ENCODE measurements around the gene BMAL1. TPM values are rescaled to one million over a fixed set of nuclear protein-coding genes. Genes with fewer than 3 reads are reported as not detected.

The BMAL1 gene
- total and polyA plus RNA-seq, 2 donors (not counting 3 experiments of a cell fraction or from before 2014, with no cell fraction given), result 5.8 to 10.1 TPM

DNA sequence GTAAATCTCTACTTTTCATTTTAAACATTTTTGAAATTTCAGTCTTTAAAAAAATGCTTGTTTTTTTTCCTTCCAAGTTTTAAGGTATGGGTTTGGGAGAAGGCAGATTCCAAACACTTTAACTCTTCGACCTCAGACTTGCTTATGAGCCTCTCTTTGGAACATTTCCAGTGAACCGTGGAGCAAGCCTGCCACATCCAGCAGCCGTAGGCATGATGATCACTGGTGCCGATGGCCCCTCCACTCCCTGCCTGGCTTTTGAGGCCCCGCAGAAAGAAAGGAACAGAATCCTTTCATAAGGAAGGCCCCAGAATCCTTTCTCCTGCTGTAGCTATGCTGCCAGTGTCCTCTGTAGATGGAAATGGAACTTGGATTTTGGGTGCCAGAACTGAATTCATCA lies 50.7 kb downstream of the BMAL1 start:
- Histone ChIP-seq H4K20me1 (replicated peaks; ENCODE audit: control insufficient read depth, extremely low read depth, insufficient read depth, low read length) (no peaks in the 10 kb centered on the region), H2AFZ (ENCODE audit: low read depth, low read length) (no peak overlapping the region), H3K9me1 (replicated peaks; ENCODE audit: control insufficient read depth, extremely low read depth, insufficient read depth, low read length) (no peaks in the 10 kb centered on the region), H3K4me1 (ENCODE audit: control insufficient read depth, extremely low read depth, insufficient read depth, low read length) (peaks cover 7% of the 10 kb centered on the region), H3K27ac (ENCODE audit: insufficient read depth, low read depth, low read length) (no peak overlapping the region), H3K4me3 (replicated peaks in 1 of 3; ENCODE audit: insufficient read depth in 1 of 3, low read depth in 1 of 3, low read length in 3 of 3) (no peak overlapping the region), H3K36me3 (ENCODE audit: control insufficient read depth in 2 of 2, extremely low read depth in 1 of 2, insufficient read depth in 2 of 2, low read length in 2 of 2) (no peaks in the 10 kb centered on the region), H3K9ac (replicated peaks; ENCODE audit: extremely low read depth, insufficient read depth, low read length) (no peak overlapping the region), H3K79me2 (ENCODE audit: control insufficient read depth, insufficient read depth, low read length) (no peaks in the 10 kb centered on the region), H3K4me2 (ENCODE audit: insufficient read depth, low read length) (no peak overlapping the region), H3K27me3 (ENCODE audit: control insufficient read depth in 2 of 2, insufficient read depth in 2 of 2, low read length in 2 of 2) (no peaks in the 10 kb centered on the region), H3K9me3 (replicated peaks; ENCODE audit: control insufficient read depth, insufficient read depth, low read length) (no peaks in the 10 kb centered on the region)
- no TSS peak for BruUV-seq (replicated peaks)
- no peak for DNase-seq (ENCODE audit: low read depth, low spot score)
- ChIA-PET POLR2A (no interaction called here), CTCF (no interaction called here)
- dilution Hi-C loops (cut with MboI; ENCODE audit: extremely low pct_ligation_motif_present, low sequenced_read_pairs) (no loop called here), intact Hi-C loops (cut with micrococcal nuclease) (no loop called here)
- TF ChIP-seq FOS (IDR thresholded peaks at IDR 0.05; ENCODE audit: borderline replicate concordance, insufficient read depth, low read length) (no peak), POLR2AphosphoS5 (IDR thresholded peaks at IDR 0.05; ENCODE audit: insufficient read depth, low read depth, low read length) (no peak), POLR2A (IDR thresholded peaks at IDR 0.05; ENCODE audit: low read depth, low read length) (no peak), GATA2 (IDR thresholded peaks at IDR 0.05; ENCODE audit: insufficient read depth, insufficient read length, low read depth, low read length) (no peak), JUN (IDR thresholded peaks at IDR 0.05; ENCODE audit: borderline replicate concordance, insufficient read depth, insufficient read length, low read depth) (no peak), MYC (IDR thresholded peaks at IDR 0.05; ENCODE audit: low read depth, low read length) (no peak), EZH2 (IDR thresholded peaks at IDR 0.05; ENCODE audit: borderline replicate concordance, low read depth, low read length, severe bottlenecking) (no peak)
- TF ChIP-seq, protein P1, sequence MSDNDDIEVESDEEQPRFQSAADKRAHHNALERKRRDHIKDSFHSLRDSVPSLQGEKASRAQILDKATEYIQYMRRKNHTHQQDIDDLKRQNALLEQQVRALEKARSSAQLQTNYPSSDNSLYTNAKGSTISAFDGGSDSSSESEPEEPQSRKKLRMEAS (IDR thresholded peaks at IDR 0.05; ENCODE audit: insufficient read depth, insufficient read length), result no peak
- TF ChIP-seq, protein P2, sequence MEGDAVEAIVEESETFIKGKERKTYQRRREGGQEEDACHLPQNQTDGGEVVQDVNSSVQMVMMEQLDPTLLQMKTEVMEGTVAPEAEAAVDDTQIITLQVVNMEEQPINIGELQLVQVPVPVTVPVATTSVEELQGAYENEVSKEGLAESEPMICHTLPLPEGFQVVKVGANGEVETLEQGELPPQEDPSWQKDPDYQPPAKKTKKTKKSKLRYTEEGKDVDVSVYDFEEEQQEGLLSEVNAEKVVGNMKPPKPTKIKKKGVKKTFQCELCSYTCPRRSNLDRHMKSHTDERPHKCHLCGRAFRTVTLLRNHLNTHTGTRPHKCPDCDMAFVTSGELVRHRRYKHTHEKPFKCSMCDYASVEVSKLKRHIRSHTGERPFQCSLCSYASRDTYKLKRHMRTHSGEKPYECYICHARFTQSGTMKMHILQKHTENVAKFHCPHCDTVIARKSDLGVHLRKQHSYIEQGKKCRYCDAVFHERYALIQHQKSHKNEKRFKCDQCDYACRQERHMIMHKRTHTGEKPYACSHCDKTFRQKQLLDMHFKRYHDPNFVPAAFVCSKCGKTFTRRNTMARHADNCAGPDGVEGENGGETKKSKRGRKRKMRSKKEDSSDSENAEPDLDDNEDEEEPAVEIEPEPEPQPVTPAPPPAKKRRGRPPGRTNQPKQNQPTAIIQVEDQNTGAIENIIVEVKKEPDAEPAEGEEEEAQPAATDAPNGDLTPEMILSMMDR (IDR thresholded peaks at IDR 0.05; ENCODE audit: extremely low read depth in 1 of 2, insufficient read depth in 1 of 2, low read depth in 1 of 2, low read length in 2 of 2), result no peak
- FAIRE-seq, result no peak
